Body of pancreas (tissue), 4 donors: Measurements from ENCODE around the gene DLEC1.

Experiments
- POLR2A ChIP-seq, 3 donors: fragments of 450-650 bp; IDR thresholded peaks; one replicate each; pipeline ENCODE4 v1.6.1; 2016; ENCODE audit warnings: antibody characterized with exemption in 3 of 3, mild to moderate bottlenecking in 2 of 3
- TF ChIP-seq, protein P1 (sequence below), 7 experiments: fragments of 450-650 bp in 4 of 7; fragments of 200-600 bp in 3 of 7; sonication (generic) in 3 of 7; IDR thresholded peaks; one replicate each; pipeline ENCODE4 v1.5.1; 2016 to 2019; ENCODE audit warnings: antibody characterized with exemption in 7 of 7

GRCh38 chr3:38001456-38002081 lies 37.4 kb upstream of the DLEC1 start:
- TF ChIP-seq, protein P1, sequence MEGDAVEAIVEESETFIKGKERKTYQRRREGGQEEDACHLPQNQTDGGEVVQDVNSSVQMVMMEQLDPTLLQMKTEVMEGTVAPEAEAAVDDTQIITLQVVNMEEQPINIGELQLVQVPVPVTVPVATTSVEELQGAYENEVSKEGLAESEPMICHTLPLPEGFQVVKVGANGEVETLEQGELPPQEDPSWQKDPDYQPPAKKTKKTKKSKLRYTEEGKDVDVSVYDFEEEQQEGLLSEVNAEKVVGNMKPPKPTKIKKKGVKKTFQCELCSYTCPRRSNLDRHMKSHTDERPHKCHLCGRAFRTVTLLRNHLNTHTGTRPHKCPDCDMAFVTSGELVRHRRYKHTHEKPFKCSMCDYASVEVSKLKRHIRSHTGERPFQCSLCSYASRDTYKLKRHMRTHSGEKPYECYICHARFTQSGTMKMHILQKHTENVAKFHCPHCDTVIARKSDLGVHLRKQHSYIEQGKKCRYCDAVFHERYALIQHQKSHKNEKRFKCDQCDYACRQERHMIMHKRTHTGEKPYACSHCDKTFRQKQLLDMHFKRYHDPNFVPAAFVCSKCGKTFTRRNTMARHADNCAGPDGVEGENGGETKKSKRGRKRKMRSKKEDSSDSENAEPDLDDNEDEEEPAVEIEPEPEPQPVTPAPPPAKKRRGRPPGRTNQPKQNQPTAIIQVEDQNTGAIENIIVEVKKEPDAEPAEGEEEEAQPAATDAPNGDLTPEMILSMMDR (IDR thresholded peaks at IDR 0.05): peak in 5 of 7 experiments; percentile 21 to 46 (median 24)
- no peak for TF ChIP-seq POLR2A (IDR thresholded peaks at IDR 0.05)
